H7 (cell line): Measurements from ENCODE around the gene ZNF428. TPM values are rescaled to one million over a fixed set of nuclear protein-coding genes. Genes with fewer than 3 reads are reported as not detected.

Experiments used
- DNase-seq: peaks from one replicate; pipeline ENCODE4 v3.0.0; 2012
- H3K27me3 ChIP-seq: 2 replicates; pipeline ENCODE4 v1.6.0; 2011; ENCODE audit warnings: mild to moderate bottlenecking, low read length; ENCODE audit not compliant: control insufficient read depth, insufficient read depth
- H3K36me3 ChIP-seq: replicated peaks from 2 replicates; pipeline ENCODE4 v1.5.1; 2011; ENCODE audit warnings: low read length; ENCODE audit not compliant: control insufficient read depth, insufficient read depth
- H3K4me3 ChIP-seq: 2 replicates; pipeline ENCODE4 v1.5.1; 2011; ENCODE audit warnings: low read depth, mild to moderate bottlenecking, control low read depth, low read length, moderate library complexity; ENCODE audit not compliant: insufficient read depth
- total RNA-seq: library from RNA; depleted of rRNA; stranded (reverse); fragments of >200 nt; shearing (Covaris generic); gene quantifications from 2 replicates; pipeline ENCODE4 v1.2.3, GENCODE V29; 2014

Gene ZNF428
- total RNA-seq, 1 experiment from 2014 or later = 59.0 TPM

DNA sequence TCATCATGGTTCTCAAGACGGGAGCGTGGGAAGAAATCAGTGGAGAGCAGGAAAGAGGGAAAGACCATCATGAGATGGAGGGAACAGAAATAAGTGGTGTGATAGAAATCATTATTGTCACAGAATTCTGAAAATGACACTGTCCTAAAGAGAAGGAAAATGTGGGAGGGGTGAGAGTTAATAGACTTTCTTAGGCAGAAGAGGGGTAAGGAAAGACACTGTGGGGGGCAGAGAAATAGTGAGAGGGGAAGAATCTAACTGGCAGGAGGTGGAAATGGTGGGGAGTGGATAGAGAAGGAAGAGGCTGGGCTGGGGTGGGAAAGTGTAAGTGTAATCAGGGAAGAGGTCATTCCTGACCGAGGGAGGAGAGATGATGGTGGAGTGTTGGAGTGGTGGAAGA lies 40.6 kb downstream of the ZNF428 start:
- Histone ChIP-seq H3K27me3 (no peaks in the 10 kb centered on the region), H3K36me3 (no peaks in the 10 kb centered on the region), H3K4me3 (no peak overlapping the region)
- no peak for DNase-seq

DNA sequence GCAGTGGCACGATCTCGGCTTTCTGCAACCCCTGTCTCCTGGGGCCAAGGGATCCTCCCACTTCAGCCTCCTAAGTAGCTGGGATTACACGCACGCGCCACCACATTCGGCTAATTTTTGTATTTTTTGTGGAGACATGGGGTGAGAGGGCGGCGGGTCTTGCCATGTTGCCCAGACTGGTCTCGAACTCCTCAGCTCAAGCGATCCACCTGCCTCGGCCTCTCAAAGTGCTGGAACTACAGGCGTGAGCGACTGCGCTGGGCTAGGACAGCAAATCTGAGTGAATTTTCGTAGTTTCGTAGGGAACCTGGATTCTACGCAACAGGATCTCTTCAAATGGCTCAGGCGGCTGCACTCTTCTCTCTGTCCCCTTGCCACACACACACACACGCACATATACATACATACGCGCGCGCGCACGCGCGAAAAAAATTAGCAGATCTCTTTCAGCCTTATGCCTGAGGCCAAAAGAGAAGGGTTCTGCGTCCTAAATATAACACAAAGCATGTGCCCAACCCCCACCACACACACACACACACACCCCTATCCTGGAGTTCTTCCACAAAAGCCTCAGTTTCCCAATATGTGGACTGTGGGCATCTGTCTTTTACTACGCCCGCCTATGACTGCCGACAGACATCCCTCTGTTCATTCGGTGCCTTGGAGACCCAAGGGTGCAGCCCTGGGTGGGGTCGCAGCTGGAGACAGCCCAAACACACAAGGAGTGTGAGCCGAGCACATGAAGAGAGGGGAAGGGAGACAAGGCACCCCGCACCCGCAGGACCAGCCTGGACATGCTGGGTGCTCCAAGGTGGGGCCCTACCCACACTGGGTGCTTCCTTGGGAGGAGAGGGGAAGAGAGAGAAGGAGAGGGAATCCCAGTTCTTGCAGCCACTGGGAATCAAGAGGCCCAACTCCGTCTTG lies 43.2 kb downstream of the ZNF428 start:
- Histone ChIP-seq H3K4me3 (peak overlapping the region; percentile 33), H3K27me3 (no peaks in the 10 kb centered on the region), H3K36me3 (peaks cover 1% of the 10 kb centered on the region; the same call in 1 of the 2 replicates)
- DNase-seq = no peak

DNA sequence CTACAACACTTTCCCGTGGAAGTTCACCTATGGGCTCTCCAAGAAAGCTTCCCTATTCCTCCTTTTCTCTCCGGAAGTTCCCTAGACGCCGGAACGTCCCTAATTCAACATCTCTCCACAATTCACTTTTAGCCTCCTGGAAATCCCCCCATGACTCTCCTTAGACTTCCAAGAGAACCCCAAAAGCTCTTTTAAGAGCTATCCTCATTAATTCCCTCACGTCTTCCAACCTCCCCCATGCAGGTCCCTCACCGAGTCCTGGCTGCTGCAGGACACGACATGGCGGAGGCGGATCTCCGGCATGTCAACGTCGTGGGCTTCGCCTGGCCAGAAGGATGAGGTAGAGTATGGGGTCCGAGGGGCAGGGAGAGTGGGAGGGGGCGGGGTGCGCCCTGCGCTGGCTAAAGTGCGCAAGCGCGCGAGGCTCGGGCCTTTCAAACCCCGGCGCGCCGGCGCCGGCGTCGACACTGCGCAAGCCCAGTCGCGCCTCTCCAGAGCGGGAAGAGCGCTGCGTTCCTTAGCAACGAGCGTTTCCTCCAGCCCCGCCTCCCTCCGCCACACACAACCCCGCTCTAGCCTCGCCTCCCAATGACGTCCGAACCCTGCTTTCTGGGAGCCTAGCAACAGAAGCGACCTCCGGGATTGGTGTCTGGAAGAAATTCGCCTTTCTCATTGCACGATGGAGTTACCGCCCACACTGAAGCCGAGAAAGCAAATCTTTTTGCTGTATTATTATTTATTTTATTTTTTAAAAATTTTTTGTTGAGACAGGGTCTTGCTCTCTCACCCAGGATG lies 44.1 kb downstream of the ZNF428 start, which contains the start of the genes PINLYP and XRCC1:
TSS of gene PINLYP (plus strand) at position 646 of the 795 bp plus-strand sequence. CDS start 1,391 bp downstream, outside the sequence.
TSS of gene XRCC1 (minus strand) at position 372 of the 795 bp plus-strand sequence. CDS start at position 303, 69 bp downstream.
- peak; percentile 97 for DNase-seq
- Histone ChIP-seq H3K27me3 (no peaks in the 10 kb centered on the region), H3K4me3 (peak within 1 kb of the TSS; percentile 67), H3K36me3 (peaks cover 1% of the 10 kb centered on the region)

DNA sequence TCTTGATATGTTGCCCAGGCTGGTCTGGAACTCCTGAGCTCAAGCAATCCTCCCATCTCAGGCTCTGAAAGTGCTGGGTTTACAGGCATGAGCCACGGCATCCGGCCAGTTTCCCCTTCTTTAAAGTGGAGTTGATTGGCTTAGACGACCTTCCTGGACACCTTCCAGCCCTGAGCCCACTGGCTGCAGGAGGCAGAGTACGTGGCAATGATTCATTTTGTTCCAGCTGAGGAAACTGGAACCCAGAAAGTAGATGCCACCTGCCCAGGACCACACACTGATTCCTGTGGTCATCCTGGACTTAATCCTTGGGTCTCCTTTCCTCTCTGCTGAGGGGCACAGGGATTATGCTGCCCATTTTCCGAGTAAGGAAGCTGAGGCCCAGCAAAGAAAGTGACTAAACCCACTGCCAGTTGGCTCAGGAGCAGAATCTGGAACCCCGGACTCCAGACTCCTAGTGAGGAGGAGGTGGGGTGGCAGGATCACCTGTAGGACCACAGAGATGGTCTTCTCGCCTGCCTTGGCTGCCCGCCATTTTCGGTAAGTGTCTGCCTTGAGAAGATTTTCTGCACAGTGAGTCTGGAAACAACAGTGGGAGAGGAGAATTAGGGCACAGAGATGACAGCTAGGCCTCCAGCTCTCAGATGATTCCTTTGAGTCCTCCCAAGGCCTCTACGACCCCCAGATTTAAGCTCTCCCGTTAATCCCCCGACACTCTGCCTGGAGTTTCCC lies 44.8 kb downstream of the ZNF428 start:
- Histone ChIP-seq H3K27me3 (no peaks in the 10 kb centered on the region), H3K4me3 (peak overlapping the region; percentile 67), H3K36me3 (peaks cover 1% of the 10 kb centered on the region)
- DNase-seq = no peak

DNA sequence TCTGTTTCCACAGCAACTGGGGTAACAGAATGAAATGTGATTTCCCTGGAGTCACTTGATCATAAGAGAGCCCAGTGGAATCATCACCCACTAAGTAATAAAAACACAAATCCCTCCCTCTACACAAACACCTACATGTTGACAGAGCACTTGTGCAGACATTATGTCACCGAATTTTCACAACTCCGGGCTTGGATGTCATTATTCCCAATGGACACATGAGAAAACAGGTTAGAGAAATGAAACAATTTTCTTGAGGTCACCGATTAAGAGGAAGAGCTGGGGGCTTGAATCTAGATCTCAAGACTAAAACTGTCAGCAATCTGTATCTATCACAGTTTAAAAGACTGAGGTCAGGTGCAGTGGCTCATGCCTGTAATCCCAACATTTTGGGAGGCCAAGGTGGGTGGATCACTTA lies 47.2 kb downstream of the ZNF428 start:
- no peak for DNase-seq
- Histone ChIP-seq H3K4me3 (no peak overlapping the region), H3K36me3 (peaks cover 1% of the 10 kb centered on the region), H3K27me3 (no peaks in the 10 kb centered on the region)

DNA sequence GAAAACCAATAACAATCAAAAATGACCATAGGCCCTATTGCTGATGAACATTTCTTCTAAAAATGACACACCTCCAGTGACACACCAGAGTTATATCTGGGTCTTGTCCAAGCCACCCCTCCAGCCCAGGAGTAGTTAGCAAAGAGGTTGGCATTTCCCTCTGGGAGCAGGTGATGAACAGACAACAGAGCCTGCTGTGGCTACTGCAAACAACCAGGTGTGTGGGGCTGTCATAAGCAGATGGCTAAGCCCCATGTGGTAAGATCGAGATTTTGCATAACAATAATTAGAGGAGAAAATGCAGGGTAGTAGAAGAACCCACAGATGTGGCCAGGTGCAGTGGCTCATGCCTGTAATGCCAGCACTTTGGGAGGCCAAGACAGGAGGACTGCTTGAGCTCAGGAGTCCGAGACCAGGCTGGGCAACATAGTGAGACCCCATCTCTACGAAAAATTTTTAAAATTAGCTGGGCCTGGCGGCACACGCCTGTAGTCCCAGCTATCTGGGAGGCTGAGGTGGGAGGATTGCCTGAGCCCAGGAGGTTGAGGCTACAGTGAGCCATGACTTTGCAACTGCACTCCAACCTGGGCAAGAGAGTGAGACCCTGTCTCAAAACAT lies 49.1 kb downstream of the ZNF428 start:
- DNase-seq = no peak
- H3K27me3 ChIP-seq = no peaks in the 10 kb centered on the region
- peaks cover 1% of the 10 kb centered on the region for H3K36me3 ChIP-seq
- no peak overlapping the region for H3K4me3 ChIP-seq

DNA sequence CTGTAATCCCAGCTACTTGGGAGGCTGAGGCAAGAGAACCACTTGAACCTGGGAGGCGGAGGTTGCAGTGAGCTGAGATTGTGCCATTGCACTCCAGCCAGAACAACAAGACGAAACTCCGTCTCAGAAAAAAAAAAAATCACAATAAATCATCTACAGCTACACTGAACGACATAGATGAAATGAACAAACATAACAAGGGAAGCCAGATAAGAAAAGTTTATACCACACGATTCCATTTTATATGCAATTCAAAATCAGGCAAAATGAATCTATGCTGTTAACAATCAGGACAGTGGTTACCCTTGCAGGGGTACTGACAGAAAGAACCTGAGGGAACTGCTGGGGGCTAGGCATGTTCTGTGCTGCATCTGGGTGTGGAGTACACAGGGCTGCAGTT lies 49.8 kb downstream of the ZNF428 start:
- Histone ChIP-seq H3K36me3 (peaks cover 1% of the 10 kb centered on the region), H3K27me3 (no peaks in the 10 kb centered on the region), H3K4me3 (no peak overlapping the region)
- no peak for DNase-seq

DNA sequence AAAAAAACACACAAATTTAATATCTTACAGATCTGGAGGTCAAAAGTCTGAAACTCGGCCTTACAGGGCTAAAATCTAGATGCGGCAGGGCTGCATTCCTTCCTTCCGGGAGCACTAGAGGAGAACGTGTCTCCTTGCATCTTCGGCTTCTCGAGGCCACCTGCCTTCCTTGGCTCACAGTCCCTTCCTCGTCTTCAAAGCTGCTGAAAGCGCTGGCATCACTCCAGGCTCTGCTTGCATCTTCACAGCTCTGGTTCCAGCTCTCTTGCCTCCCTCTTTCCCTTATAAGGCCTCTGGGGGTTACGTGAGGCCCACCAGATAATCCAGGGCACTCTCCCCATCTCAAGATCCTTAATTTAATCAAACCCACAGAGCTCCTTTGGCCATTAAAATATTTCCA lies 54.6 kb downstream of the ZNF428 start:
- no peaks in the 10 kb centered on the region for H3K27me3 ChIP-seq
- peaks cover 2% of the 10 kb centered on the region for H3K36me3 ChIP-seq
- no peak overlapping the region for H3K4me3 ChIP-seq
- DNase-seq = no peak

DNA sequence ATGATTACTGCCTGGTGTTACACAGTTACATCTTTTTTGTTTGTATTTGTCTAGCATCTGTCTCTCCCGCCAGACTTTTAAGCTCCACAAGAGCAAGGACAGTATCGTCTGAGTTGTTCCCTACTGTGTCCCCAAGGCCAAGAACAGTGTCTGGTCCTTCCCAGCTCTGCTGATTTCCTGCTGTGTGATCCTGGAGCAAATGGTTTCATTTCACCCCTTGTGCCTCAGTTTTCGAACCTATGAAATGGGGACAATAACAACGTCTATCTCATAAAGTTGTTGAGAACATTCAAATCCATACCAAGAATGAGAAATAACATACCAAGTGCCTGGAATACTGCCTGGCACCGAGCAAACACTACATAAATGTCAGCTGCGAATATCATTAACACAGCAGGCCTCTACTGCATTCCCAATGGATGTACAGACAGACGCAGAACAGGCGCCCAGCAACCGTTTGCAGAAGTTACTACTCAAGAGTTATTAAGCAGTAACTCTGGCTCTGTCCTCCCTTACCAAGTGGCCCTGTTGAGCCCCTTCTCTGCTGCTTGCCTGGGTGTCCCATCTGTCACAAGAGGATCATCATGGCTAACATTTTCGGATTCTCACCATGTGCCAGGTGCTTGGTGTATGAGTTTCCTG lies 55.5 kb downstream of the ZNF428 start:
- no peak for DNase-seq
- no peaks in the 10 kb centered on the region for H3K27me3 ChIP-seq
- no peak overlapping the region for H3K4me3 ChIP-seq
- H3K36me3 ChIP-seq = peaks cover 2% of the 10 kb centered on the region

DNA sequence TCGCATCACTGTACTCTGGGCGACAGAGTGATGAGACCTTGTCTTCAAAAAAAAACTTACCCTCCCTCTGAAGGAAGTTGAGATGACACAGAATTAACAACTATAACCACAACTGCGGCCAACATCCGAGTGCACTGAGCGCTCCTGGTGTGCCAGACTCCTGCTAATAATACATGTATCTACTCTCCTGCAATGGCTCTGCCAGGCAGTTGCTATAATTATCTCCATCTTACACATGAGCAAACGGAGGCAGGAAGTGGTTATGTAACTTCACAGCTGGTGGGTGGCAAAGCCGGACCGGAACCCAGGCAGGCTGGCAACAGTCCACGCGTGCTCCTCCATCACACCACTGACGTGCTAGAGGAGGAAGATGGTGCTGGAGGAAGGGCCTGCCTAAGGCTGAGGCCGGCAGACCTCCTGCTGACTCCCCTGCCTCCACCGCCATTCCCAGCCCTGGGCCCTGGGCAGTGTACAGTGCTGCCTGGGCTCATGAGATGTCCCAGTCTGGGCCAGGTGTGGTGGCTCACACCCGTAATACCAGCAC lies 56.7 kb downstream of the ZNF428 start:
- peaks cover 2% of the 10 kb centered on the region for H3K36me3 ChIP-seq
- no peak for DNase-seq
- no peaks in the 10 kb centered on the region for H3K27me3 ChIP-seq
- no peak overlapping the region for H3K4me3 ChIP-seq

DNA sequence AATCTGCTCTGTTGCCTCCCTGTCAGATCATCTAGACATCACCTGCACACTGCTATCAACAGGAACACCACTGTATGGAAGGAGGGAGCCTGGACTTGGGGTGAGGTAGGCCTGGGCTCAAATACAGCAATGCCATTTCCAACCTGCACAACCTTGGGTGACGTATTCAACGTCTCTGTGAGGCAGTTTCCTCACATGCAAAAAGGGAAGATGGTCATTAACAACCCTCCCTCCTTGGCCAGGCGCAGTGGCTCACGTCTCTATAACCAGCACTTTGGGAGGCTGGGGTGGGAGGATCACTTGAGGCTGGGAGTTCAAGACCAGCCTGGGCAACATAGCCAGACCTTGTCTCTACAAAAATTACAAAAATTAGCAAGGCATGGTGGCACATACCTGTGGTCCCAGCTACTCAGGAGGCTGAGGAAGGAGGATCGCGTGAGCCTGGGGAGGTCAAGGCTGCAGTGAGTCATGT lies 57.2 kb downstream of the ZNF428 start:
- no peak for DNase-seq
- peaks cover 2% of the 10 kb centered on the region for H3K36me3 ChIP-seq
- no peak overlapping the region for H3K4me3 ChIP-seq
- H3K27me3 ChIP-seq = no peaks in the 10 kb centered on the region

DNA sequence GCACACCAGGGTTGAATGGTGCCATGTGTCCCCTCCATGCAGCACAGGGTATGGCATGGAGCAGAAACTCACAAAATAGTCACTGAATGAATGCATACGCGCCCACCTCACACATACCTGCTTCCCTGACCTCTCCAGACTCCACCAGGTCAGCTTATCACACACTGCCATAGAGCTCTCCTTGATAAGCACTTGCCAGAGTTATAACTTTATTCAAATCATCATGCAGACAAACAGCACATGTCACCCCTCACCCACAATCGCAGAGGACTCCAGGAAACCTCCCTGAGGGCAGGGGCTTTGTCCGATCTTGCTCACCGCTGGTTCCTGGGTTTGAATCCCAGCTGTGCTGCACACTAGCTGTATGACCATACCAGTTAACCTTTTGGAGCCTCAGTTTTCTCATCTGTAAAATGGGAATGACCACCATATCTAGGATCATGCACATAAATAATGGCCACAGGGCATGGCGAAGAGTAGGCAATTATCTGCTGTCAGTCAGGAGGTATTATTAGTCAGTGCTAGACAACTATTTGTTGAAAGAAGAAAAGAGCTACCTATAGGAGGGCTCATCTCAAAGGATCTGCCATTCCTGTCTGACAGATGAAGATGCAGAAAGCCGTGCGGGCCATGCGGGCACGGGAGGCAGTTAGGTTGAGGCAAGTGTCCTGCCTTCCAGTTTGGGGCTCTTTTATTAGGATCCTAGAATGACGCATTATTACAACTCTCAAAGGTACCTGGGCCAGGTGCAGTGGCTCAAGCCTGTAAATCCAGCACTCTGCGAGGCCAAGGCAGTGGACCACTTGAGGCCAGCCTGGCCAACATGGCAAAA lies 58.1 kb downstream of the ZNF428 start:
- Histone ChIP-seq H3K27me3 (no peaks in the 10 kb centered on the region), H3K36me3 (peaks cover 2% of the 10 kb centered on the region), H3K4me3 (no peak overlapping the region)
- no peak for DNase-seq
